Embryonic facial prominence (tissue), 1 donor: ENCODE results near the gene NKX2-8.

Experiments
- DNase-seq: peaks from one replicate; pipeline ENCODE4 v3.0.0-alpha.2; 2016; ENCODE audit errors: extremely low spot score

The NKX2-8 gene

DNA sequence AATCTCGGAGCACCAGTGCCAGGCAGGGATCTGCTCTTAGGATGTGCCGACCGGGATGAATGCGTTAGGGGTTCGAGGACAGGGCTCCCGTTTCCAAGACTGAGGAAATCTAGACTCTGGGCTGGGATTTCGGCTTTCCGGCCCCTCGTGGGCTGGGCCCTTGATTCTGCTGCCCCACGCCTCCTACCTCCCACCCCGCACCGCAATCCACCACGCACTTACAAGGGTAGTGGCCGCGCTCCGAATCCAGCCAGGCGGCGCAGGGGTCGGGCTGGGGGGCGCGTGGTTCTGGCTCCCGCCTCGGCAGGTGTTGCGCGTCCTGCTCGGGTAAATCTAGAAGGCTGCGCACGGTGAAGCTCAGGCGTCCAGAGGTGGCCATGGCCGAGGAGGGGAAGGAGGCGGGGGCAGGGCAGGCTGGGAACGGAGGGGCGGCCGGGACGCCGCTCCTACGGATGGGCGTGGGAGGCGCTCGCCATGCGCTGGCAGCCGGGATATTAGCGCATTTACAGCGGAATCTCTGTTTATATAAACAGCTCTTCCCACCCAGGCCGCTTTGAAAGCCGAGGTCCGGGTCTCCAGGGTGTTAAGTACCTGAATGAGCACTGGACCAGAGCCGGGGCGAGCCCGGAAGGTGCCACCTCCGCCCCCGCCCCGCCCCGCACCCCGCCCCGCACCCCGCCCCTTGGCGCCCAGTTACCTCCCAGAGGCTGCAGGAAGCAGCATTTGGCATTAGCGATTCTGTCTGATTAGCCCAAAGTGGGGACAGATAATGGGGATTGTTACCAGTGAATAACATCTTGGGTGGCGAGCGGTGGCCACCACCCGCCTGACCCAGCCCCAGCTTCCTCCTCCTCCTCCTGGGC lies at the start of gene NKX2-8:
NKX2-8 (minus strand) TSS at position 604 of the 863 bp plus-strand sequence; CDS start at position 379, 225 bp downstream.
- no peak for DNase-seq

DNA sequence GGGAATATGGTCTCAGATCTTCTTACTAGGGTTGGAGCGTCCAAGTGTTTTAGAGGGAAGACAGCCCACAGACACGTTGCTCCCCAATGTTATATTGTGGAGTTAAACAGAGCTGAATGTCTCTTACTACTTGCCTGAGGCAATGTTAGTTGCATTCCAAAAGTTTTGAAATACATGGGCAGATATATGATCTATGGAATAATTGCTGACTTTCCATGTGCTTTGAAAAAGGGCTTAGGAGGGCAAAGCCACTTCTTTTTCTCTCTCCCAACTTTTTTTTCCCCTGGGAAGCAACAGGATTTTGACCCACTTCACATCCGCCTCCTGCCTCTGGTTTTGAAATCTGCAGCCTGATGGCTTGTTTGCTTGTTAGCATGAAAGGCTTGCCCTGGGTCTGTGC lies 45.6 kb upstream of the NKX2-8 start:
- DNase-seq: no peak

DNA sequence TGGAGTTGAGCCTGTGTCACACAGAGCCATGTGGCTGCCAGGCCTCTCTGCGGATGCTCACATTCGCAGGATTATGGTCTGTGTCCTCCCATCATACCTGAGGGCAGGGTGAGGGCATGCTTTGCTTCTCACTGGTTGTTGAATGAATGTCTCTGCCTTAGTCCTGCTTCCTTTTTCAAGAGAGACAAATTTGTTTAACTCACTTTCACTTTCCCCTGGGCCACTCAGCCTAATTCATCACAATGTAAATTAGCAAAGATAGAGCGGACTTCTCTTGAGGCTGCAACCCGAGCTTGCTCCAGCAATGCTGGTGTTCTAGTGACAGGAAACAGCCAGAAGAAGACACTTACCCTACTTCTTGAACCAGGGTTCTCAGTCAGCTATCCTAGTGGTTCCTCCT lies 43.7 kb upstream of the NKX2-8 start:
- DNase-seq: no peak

DNA sequence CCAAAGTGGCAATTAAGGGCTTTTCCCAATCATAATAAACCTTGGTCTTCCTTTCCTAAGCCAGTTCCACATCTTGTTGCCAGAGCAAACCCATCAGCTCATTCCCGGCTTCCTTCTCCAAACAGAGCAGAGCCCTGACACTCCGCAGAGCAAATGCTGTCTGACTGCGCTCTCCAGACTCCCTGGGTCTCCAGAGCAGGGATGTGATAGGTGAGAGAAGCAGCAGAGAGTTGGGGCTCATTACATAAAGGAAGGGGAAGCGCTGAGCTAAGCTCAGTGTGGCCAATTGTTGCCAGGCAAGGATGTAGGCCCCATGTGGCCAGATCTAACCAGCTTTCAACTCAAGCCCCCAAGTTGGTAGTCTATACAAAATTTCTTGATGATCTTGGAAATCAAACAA lies 43.0 kb upstream of the NKX2-8 start:
- DNase-seq: no peak

DNA sequence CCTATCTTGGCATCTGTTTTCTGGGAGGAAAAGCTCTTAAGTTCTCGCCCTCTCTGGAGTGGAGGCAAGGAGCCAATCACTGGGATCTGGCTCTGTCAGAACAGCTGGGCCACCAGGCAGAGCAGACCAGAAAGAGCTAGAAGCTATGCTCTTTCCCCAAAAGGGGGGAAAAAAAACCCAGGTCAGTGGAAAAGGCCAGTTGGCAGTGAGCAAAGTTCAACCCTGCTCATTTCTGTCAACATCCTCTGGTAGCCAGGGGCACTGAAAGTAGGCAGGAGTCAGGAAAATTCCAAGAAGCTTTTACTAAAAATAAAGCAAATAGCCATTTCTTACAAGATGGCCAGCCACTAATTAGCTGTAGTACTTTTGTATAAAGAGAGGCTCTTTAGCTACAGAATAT lies 42.6 kb upstream of the NKX2-8 start:
- no peak for DNase-seq

DNA sequence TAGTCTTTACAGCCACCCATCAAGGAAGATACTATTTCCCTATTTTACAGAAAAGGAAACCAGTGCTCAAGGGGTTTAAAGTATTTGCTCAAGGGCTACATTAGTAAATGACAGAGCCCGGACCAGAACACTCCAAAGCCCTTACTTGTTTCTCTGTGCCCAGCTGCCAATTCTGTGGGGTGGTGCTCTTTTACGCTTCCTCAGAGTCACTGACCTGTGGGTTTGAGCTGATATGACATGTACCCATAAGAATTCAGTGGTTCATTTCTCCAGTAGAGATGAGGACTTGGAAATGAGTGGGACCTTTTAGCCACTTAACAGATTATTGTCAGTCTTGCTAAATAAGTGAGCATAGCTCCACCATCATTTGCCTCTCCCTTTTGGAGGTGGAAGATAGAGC lies 37.4 kb upstream of the NKX2-8 start:
- no peak for DNase-seq

DNA sequence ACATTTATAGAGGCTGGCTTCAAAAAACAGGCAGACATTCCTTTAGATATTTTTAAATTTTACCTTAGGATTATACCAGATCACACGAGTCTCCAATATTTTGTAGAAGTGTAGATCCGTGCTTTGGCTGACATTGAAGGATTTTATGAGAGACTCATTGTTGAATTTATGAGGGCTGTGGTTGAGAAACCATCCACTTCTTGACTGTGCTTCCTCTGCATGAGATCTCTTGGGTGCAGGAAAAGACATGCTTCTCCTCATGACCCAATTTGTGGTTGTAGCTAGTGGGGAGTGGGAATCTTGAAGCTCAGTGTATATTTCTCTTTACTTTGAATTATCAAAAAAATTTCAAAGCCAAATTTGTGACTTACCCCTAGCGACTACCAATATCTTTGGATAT lies 36.7 kb upstream of the NKX2-8 start:
- DNase-seq: no peak

DNA sequence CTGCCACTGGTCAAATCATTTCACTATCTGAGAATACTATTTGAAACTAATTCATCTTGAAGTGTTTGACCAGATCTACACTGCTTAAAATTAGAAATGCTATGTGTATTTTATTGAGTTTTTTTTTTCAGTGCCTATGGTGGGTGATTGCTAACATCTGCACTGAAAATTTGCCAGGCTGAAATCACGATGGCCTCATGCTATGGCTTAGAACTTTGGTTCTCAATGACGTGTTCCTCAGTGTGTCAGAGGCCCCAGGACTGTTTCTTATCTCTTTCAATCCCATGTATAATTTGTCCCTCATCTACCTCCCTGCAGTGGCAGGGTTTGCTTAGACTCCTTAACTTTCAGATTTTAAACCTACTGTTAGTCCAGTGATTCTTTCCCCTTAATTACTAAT lies 36.2 kb upstream of the NKX2-8 start:
- no peak for DNase-seq

DNA sequence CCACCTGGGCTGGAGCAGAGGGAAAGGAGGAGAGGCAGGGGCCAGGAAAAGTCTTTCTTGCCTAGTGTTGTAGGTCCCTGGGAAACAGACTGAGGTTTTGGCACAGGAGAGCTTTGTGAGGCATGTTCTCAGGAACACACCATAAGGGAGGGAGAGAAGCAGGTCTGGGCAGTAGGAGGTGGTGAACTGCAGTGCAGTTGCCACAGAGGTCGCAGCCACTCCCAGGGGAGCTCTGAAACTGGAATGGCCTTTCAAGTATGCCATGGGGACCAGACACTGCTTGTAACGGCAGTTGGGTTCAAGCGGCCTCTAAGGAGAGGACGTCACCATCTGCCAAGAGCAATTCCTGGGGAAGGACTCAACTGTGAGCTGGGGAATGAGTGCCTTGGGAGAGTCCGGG lies 35.4 kb upstream of the NKX2-8 start:
- no peak for DNase-seq

DNA sequence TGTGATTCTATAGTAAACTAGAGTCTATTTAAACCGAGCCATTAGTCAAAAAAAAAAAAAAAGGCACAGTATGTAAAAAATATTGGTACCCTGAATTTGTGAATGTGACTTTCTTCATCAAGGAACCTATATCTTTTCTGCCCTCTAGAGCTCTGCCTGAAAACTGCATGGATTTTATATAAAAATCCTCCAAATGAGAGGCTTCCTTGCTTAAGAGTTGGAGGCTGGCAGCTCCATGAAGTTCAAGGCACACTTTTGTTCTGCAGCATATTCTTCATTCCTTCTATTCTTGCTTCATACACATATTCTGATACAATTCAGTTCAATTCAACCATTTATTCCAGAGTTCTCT lies 23.1 kb upstream of the NKX2-8 start:
- DNase-seq: no peak

DNA sequence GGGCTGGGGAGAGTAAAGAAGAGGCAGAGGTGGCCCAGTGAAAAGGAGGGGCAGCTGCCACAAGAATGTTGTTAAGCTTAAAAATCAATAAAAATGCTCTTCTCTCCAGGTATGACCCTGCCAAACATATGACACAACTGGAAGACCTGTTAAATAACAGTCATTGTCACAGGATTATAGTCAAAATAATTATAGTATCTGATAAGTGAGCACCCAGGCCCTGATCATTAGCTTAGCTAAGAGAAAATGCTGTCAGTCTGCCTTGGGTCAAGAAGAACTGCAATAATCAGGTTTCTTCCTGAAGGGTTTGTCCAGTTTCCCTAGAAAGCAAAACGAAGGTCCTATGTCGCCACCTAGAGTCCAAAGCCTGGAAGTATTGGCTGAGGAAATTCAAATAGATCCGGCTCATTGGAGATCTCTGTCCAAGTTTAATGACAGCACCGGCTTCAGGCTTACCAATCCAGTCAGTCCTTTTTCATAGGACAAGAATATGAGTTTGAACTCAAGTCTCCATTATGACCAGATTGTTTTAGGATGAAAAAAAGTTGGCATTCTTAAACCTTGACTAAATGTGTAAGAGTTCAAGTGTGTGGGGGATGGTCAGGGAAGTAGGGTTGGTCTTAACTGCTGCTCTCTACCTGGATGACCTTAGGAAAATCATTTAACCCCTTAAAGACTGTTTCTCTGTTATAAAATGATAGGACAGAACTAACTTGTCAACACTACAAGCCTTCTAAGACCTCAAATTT lies 22.5 kb upstream of the NKX2-8 start:
- peak; percentile 62 for DNase-seq

DNA sequence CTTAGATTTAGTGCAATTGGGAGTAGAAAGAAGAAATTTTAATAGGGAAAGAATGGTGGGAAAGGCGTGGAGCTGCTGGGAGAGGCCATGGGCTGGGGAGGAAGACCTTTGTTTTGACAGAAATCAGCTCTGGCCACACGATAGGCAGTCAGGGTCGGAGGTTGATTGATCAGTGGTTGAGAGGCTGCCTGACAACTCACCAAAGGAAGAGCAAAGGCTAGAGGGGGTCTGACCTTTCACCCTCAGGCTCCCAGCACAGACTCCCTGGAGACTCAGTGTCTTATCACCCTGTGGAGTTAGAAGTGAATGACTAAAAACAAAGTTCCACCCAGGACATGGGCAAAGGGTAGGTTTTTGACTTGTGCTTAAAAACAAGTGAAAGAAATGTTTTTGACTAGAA lies 18.0 kb upstream of the NKX2-8 start:
- no peak for DNase-seq

DNA sequence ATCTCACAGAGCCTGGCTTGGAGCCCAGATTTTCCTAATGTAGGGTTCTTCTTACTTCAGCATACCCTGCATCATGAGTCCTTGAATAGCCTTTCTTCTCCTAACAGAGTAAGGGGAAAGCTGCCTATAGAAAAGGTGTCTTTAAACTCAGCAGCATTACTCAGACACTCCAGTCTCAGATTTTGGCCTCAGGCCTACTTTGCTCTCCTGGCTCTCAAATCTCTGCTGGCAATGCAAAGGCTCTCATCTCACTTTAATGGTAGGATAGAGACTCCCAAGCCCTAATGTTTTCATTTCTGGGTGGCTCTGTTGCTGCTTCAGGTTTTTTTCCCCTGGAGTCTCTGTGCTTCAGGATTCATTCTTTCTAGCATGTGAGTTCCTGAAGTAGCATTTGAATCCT lies 9.1 kb upstream of the NKX2-8 start:
- no peak for DNase-seq

DNA sequence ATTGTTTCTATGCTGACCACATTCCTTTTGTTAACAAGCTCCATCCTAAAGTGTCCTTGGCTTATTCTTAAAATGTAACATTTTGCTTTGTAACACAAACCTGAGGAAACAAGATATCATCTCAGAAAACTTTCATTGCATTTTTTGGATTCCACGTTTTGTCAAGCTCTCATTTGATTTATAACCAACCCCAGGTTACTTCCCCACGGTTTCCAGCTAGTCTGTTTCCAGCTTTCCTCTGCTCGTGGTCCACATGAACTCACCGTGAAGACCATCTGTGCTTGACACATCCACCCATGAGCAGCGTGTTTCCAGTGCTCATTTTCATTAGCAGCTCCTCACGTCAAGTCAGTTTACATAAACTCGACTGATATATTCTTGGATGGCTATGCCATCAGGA lies 6.4 kb upstream of the NKX2-8 start:
- no peak for DNase-seq

DNA sequence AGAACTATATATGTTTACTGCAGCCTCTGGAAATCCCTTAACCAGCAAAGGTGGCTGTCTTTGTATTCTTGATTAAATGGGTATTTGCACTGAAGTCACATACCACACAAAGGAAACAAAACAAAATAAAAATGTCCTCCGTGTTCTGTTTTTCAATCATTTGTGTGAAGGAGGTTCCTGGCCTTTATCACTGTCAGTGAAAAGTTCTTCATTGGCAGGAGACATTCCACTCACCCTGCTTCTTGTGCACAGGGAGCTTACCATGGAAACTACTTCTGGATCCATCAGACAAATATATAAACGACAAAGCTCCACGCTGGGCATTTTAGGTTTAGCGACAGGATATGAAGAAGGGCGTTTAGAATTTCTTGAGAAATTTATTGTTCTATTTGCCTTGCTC lies 5.7 kb upstream of the NKX2-8 start:
- no peak for DNase-seq

DNA sequence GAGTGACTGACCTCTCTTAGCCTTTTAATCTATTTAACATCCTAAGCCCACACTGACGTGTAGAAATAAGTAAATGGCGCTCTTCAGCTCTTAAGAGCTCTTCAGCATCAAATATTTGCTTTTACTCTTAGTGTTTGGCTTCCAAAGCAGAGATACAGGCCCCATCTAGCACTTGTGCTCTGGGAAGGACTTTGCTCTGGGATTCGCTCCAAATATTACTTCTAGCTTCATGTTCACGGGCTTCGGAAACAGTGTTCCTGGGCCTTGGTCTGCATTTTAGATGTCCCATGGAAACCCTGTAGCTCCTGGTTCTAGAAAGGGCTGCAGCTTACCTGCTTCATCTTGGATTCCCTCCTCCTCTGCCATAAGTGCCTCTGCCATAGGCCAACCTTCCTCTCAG lies 2.7 kb upstream of the NKX2-8 start:
- no peak for DNase-seq

DNA sequence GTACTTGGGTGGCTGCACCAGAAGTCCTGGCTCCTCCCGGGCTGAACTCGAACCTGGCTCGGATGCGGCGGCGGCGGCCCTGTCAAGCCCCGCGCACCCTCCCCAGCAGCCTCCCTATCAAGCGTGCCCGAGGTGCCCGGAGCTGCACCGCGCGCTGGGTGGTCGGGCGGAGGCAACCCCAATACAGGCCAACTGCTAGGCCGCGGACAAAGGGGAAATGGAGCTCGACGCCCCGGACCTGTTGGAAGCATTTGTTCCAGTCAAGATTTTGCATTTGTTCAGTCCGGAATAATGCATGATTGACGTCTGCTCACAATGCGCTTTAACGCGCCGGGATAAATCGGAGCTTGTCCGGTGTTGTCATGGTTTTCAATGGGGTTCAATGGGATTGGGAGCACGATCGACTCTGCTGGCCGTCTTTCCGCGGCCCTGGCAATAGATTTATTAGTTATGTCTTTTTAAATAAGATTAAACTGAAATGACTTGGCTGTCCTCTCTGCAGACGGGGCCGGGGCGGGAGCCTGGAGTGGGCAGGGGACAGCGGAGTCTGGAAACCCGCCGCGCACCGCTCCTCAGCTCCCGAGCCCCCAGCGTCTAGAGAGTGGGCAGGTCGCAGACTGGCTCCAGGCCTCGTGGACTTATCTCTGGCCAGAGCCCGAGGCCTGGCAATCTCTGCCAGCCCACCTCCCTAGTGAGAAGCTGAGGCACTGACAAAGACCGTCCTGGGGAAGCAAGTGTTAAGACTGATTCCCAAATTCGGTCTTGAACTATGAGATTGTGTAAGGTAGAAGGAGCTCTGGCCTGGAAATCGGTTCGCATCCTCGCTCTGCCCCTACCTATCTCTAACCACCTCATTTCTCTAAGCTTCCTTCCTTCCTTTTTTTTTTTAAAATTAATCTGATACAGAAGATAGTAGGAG lies 1.7 kb upstream of the NKX2-8 start:
- DNase-seq: no peak

DNA sequence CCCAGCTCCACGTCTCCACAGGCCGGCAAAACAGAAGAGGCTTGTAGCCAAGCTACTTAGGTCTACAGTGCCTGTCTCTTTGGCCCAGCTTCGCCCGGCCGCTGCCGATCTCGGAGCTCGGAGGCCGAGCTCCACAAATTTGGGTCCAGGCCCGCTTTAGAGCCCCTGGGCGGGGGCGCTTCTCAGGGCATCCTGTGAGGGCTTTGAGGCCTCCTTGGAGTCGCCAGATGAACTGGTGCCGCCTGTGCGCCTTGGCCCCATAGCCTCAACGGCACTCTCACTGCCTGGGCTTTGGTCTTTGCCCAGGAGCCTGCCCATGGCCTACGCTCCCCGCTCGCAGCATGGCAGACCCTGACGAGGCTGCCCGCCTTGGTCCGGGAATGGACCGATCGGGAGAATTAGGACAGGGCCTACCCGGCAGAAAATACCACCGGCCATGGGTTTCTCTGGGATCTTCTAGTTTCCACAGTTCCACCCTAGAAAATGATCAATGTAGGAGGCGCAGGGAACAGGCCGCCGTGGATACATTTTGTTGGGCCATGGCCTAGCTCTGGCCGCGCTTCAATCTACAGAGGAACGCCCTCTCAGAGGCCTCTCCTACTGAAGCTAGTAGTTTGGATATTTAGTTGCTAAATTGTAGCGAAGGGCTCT lies 953 bp upstream of the NKX2-8 start:
- DNase-seq: no peak

DNA sequence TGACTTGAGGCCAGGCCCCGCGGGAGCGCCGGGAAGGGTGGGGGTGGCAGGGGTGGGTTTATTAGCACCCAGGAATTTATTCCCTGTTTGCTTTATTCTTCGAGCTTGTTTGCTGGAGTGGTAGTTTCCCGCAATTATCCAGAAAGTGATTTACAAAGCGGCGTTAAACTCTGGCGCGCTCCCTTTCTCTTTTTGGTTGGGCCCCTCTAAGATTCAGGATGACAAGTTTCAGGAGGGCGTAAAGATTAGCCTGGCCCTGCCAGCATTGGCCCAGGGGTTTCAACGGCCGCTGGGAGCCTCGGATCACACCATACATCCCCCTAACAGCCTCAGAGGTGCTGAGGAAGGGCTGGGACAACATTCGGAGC lies 444 bp upstream of the NKX2-8 start:
- DNase-seq: no peak

DNA sequence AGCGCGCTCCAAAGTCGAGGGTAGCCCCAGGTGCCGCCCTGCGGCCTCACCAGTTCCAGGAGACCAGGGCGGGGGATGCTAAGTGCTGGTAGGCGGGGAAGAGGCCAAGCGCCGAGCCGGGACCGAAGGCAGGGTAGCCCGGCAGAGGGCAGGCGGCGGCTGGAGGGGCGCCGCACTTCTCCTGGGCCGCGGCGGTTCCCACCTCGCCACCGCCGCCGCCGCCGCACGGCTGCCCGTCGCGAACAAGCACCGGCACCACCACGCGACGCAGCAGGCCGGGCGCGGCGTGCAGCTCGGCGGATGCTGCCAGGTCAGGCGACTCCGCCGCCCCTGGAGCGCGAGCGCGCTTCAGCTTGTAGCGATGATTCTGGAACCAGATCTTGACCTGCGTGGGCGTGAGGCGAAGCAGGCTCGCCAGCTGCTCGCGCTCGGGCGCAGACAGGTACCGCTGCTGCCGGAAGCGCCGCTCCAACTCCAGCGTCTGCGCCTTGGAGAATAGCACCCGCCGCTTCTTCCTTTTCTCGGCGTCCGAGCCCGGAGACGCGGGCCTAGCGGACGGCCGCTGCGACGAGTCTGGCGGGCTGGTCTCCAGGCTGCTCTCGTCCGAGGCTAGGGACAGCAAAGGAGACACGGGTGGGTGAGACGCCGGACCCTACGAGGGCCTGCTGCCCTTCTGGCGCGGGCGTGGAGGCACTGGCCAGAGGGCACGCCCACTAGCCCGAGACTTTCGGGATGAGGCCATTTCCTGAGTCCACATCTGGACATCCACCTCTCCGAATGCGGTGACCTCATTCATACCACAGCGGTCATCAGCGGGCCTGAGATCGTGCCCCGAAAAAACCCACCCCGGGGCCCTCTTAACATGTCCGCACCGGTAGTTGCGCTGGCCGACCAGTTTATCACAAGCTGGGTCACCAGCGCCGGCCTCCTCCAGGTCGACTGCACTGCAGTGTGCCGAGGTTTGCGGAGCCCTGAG lies 1.3 kb downstream of the NKX2-8 start:
- DNase-seq: no peak
